A549 treated with AZD2906 at 1 μM for 4 hours (cell line): ENCODE data around the gene SNPH. TPM values are rescaled to one million over a fixed set of nuclear protein-coding genes. Genes with fewer than 3 reads are reported as not detected.

Experiments
- total RNA-seq: library from RNA; stranded (reverse); fragments of 200-300 nt; extraction: Qiagen RNA extraction; gene quantifications from 5 replicates; pipeline ENCODE4 v1.2.3, GENCODE V29; 2022

SNPH gene
- 3.3 to 4.7 TPM (median 4.2 TPM) in 5 replicates for total RNA-seq

GRCh38 chr20:1266167-1266973 is at the start of gene SNPH:
SNPH (plus strand) TSS chr20:1266294; CDS start chr20:1296240, 29,946 bp downstream.

GRCh38 chr20:1225783-1226654 is 40.1 kb upstream of the SNPH start, which contains the start of gene RAD21L1:
RAD21L1 (plus strand) TSS chr20:1226044; CDS start chr20:1228454, 2,410 bp downstream.

GRCh38 chr20:1328680-1329330 is 62.7 kb downstream of the SNPH start, which contains the start of gene SDCBP2:
SDCBP2 (minus strand) TSS chr20:1329139; CDS start chr20:1320416, 8,723 bp downstream.

Other genes with a start within 250 kb of the SNPH start
- gene PSMF1, start 147.7 kb upstream of the SNPH start, total RNA-seq = 203 to 240 TPM (median 221 TPM) in 5 replicates
- gene TMEM74B, start 81.3 kb upstream of the SNPH start, total RNA-seq = 2.3 to 4.2 TPM (median 3.9 TPM) in 5 replicates
- 0.08 TPM in 1 of 5 replicates, not detected in the others for gene C20orf202, start 62.8 kb upstream of the SNPH start, total RNA-seq
- gene RAD21L1, start 40.2 kb upstream of the SNPH start, total RNA-seq = not detected in 5 replicates
- 1.4 to 2.4 TPM (median 1.8 TPM) in 5 replicates for gene SDCBP2, start 62.8 kb downstream of the SNPH start, total RNA-seq
- 503 to 525 TPM (median 509 TPM) in 5 replicates for gene FKBP1A, start 126.8 kb downstream of the SNPH start, total RNA-seq
- 105 to 128 TPM (median 113 TPM) in 5 replicates for gene NSFL1C, start 200.6 kb downstream of the SNPH start, total RNA-seq
- gene SIRPB2, start 225.1 kb downstream of the SNPH start, total RNA-seq = not detected in 5 replicates